A549 treated with RU486 at 1 μM for 4 hours (cell line): ENCODE data around the gene CCDC27. TPM values are rescaled to one million over a fixed set of nuclear protein-coding genes. Genes with fewer than 3 reads are reported as not detected.

Experiments
- total RNA-seq: library from RNA; stranded (reverse); fragments of 200-300 nt; extraction: Qiagen RNA extraction; gene quantifications from 5 replicates; pipeline ENCODE4 v1.2.3, GENCODE V29; 2022; ENCODE audit warnings: low read depth

Gene CCDC27
- not detected in 5 replicates for total RNA-seq

DNA sequence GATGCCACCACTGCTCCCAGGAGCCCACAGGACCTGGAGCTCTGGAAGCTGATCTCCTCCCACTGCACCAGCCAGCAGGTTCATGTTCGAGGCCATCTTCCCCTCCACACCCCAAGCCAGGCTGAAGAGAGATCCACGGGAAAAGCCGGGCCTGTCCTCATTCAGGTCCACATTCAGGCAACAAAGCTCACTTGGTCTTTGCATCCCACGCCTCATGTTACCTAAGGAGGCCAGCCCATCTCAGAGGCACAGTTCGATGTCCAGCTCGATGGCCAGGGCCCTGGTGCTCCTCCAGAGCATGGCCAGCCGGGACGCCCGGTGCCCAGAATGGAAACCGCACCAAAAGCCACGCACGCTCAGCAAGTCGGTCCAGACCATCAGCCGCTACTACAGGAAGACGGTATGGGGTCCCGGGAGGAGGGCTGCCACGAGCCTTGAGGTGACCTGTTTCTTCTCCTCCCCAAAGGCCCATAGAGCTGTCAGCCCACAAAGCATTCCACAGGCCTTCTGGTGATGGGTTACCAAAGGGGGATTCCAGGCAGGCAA lies at the start of gene CCDC27:
TSS of gene CCDC27 (plus strand) at position 51 of the 546 bp plus-strand sequence. CDS start at position 83, 32 bp downstream.

DNA sequence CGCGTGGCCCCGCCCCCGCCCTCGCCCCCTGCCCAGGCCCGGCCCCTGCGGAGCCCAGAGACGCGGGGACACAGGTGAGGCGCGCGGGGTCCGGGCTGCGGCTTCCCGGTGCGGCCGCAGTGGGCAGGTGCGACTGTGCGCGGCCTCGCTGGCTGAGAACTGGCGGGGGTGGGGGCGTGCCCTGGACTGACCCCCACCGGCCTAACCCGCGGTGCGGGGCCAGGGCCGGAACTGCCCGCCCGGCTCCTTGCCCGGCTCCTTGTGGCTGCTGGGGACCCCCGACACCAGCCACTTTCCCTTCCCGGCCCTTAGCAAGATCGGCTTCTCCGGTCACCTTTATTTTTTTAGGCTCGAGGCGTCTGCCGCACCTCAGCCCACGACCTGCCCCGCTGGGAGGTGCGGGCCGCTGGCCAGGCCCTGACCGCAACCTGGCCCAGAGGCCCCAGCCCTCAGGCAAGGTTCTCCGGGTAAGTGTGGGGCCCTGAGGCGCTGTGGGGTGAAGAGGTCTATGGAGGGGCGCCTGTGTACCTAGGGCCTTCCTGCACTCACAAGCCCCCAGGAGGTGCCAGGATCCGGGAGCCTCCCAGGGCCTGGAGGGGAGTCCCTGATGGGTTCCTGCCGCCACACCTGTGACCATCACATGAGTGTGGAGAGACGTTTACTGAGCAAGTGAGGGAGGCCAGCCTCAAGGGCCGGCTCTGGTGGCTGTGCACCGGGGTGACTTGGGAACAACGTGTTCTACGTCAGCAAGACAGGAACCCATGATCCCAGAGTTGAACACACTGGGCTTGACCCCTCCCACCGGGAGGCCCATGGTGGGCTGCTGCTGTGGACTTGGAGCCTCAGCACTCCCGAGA lies 20.7 kb downstream of the CCDC27 start, which contains the start of gene SMIM1:
TSS of gene SMIM1 (plus strand) at position 35 of the 857 bp plus-strand sequence. CDS start 2,625 bp downstream, outside the sequence.

DNA sequence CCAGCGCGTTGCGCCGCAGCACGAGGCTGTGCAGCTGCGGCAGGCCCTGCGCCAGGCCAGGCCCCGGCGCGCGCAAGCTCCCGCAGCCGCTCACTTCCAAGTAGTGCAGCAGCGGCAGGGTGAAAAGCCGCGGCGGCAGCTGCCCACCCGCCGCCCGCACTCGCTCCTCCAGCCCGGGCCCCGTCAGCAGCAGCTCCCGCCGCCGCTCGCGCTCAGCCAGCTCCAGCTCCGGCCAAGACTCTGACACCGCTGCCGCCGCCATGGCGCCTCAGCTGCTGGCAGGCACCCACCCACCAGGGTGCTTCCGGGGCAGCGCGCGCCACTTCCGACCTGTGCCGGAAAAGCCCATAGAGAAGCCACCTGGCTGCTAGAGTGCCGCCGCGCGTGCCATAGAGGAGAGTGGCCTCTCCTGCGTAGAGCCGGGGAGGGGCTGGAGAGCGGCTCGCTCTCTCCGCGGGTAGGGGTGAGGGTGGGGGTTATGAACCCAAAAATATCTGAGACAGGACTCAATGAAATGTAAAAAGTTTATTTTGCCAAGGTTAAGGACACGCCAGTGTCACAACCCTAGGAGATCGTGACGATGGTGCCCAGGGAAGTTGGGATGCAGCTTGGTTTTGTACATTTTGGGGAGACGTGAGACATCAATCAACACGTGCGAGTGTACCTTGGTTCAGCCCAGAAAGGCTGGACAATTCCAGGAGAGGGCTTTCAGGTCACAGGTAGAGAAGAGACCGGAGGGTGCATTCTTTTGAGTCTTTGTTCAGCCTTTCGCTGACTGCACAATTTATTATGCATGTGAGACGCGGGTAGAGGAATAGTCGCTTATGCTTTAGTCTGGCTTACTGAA lies 44.2 kb downstream of the CCDC27 start, which contains the start of gene LRRC47:
TSS of gene LRRC47 (minus strand) at position 284 of the 847 bp plus-strand sequence. CDS start at position 262, 22 bp downstream.

Other genes with a start within 250 kb of the CCDC27 start
- gene MEGF6, start 140.9 kb upstream of the CCDC27 start, total RNA-seq = 5.0 to 13.2 TPM (median 9.8 TPM) in 5 replicates
- 22.5 to 26.7 TPM (median 25.9 TPM) in 5 replicates for gene TPRG1L, start 127.4 kb upstream of the CCDC27 start, total RNA-seq
- 14.2 to 20.9 TPM (median 18.6 TPM) in 5 replicates for gene WRAP73, start 102.3 kb upstream of the CCDC27 start, total RNA-seq
- gene TP73, start 99.9 kb upstream of the CCDC27 start, total RNA-seq = 0.33 to 0.64 TPM (median 0.47 TPM) in 5 replicates
- 1.1 to 2.1 TPM (median 1.4 TPM) in 4 of 5 replicates, not detected in the other for gene SMIM1, start 20.3 kb downstream of the CCDC27 start, total RNA-seq
- gene LRRC47, start 44.0 kb downstream of the CCDC27 start, total RNA-seq = 32.1 to 38.0 TPM (median 34.4 TPM) in 5 replicates
- 13.7 to 21.0 TPM (median 16.8 TPM) in 5 replicates for gene CEP104, start 104.8 kb downstream of the CCDC27 start, total RNA-seq
- 2.9 to 4.1 TPM (median 3.9 TPM) in 5 replicates for gene DFFB, start 105.0 kb downstream of the CCDC27 start, total RNA-seq
- 20.4 to 24.7 TPM (median 24.0 TPM) in 5 replicates for gene C1orf174, start 147.8 kb downstream of the CCDC27 start, total RNA-seq